Endothelial cell of umbilical vein (primary cell): ENCODE data around the gene KIFC3. TPM values are rescaled to one million over a fixed set of nuclear protein-coding genes. Genes with fewer than 3 reads are reported as not detected.

Experiments
- BruUV-seq: library from RNA; stranded (reverse); fragments of 400-500 nt; replicated peaks from 2 replicates; lab custom pipeline; 2021; lab: Mats Ljungman, UMichigan
- CTCF ChIA-PET: fragments of 300-600, 350-600 bp; sonication (Branson Sonifier 250); formaldehyde crosslinking; loops from one replicate; lab custom pipeline; 2021; ENCODE audit warnings: antibody characterized with exemption, inconsistent platforms; lab: Charles Lee
- POLR2A ChIA-PET: fragments of 300-600, 350-600 bp; sonication (Branson Sonifier 250); formaldehyde crosslinking; loops from one replicate; lab custom pipeline; 2021; ENCODE audit warnings: antibody characterized with exemption, inconsistent platforms; lab: Charles Lee
- DNase-seq: peaks from one replicate; pipeline ENCODE4 v3.0.0-alpha.2; 2011; ENCODE audit warnings: low read depth, low spot score
- FAIRE-seq: peaks from 2 replicates; lab custom pipeline; 2011; peaks lifted over from hg19 to GRCh38; lab: Jason Lieb, UNC
- H2AFZ ChIP-seq: 2 replicates; pipeline ENCODE4 v1.6.0; 2012; ENCODE audit warnings: low read depth, low read length, control low read depth, inconsistent platforms
- H3K27ac ChIP-seq: 2 replicates; pipeline ENCODE4 v1.5.1; 2011; ENCODE audit warnings: low read depth, mild to moderate bottlenecking, control low read depth, low read length, moderate library complexity; ENCODE audit not compliant: insufficient read depth
- H3K27me3 ChIP-seq, 2 experiments: 2 replicates each; pipeline versions ENCODE4 v1.6.0 to v1.6.1; 2011; ENCODE audit warnings: low read length in 2 of 2, mixed read lengths in 1 of 2; ENCODE audit not compliant: control insufficient read depth in 2 of 2, insufficient read depth in 2 of 2
- H3K36me3 ChIP-seq, 2 experiments: 2 replicates in 1 of 2; 3 replicates in 1 of 2; pipeline ENCODE4 v1.5.1; 2011; ENCODE audit warnings: low read length in 2 of 2, mild to moderate bottlenecking in 1 of 2, moderate library complexity in 1 of 2; ENCODE audit not compliant: control insufficient read depth in 2 of 2, insufficient read depth in 2 of 2; ENCODE audit errors: extremely low read depth in 1 of 2
- H3K4me1 ChIP-seq: 3 replicates; pipeline ENCODE4 v1.5.1; 2011; ENCODE audit warnings: mild to moderate bottlenecking, low read length; ENCODE audit not compliant: control insufficient read depth, insufficient read depth; ENCODE audit errors: extremely low read depth
- H3K4me2 ChIP-seq: 2 replicates; pipeline ENCODE4 v1.6.1; 2011; ENCODE audit warnings: low read length, control low read depth, mixed read lengths; ENCODE audit not compliant: insufficient read depth
- H3K4me3 ChIP-seq, 3 experiments: fragments of 200-600 bp in 1 of 3; sonication (generic), shearing (Covaris generic) in 1 of 3; replicated peaks in 1 of 3; 2 replicates each; pipeline ENCODE4 v1.5.1; 2011 to 2016; ENCODE audit warnings: control low read depth in 3 of 3, low read length in 3 of 3, mild to moderate bottlenecking in 2 of 3, inconsistent platforms in 1 of 3, low read depth in 1 of 3, moderate library complexity in 1 of 3; ENCODE audit not compliant: insufficient read depth in 1 of 3
- H3K79me2 ChIP-seq: 2 replicates; pipeline ENCODE4 v1.6.0; 2012; ENCODE audit warnings: low read length, inconsistent platforms; ENCODE audit not compliant: control insufficient read depth, insufficient read depth
- H3K9ac ChIP-seq: replicated peaks from 2 replicates; pipeline ENCODE3; 2011; ENCODE audit warnings: low read length, control low read depth; ENCODE audit not compliant: insufficient read depth; ENCODE audit errors: extremely low read depth
- H3K9me1 ChIP-seq: replicated peaks from 3 replicates; pipeline ENCODE4 v1.6.0; 2011; ENCODE audit warnings: mild to moderate bottlenecking, low read length; ENCODE audit not compliant: control insufficient read depth, insufficient read depth; ENCODE audit errors: extremely low read depth
- H3K9me3 ChIP-seq: replicated peaks from 2 replicates; pipeline ENCODE4 v1.5.1; 2012; ENCODE audit warnings: low read length, inconsistent platforms; ENCODE audit not compliant: control insufficient read depth, insufficient read depth
- H4K20me1 ChIP-seq: replicated peaks from 2 replicates; pipeline ENCODE3; 2011; ENCODE audit warnings: mild to moderate bottlenecking, low read length; ENCODE audit not compliant: control insufficient read depth, insufficient read depth; ENCODE audit errors: extremely low read depth
- CTCF ChIP-seq, 2 donors: IDR thresholded peaks; 1 replicate in 1 of 2; 2 replicates in 1 of 2; pipeline ENCODE4 v1.5.1; 2011; ENCODE audit warnings: low read length in 2 of 2, mild to moderate bottlenecking in 2 of 2, moderate library complexity in 2 of 2, control low read depth in 1 of 2, inconsistent platforms in 1 of 2, low read depth in 1 of 2; ENCODE audit not compliant: insufficient read depth in 1 of 2; ENCODE audit errors: extremely low read depth in 1 of 2
- EZH2 ChIP-seq: IDR thresholded peaks from 2 replicates; pipeline ENCODE4 v1.6.1; 2012; ENCODE audit warnings: borderline replicate concordance, low read depth, mild to moderate bottlenecking, moderate library complexity, low read length, inconsistent platforms; ENCODE audit not compliant: severe bottlenecking
- FOS ChIP-seq: IDR thresholded peaks from 2 replicates; pipeline ENCODE4 v1.6.1; 2011; ENCODE audit warnings: mild to moderate bottlenecking, low read length, moderate library complexity, borderline replicate concordance; ENCODE audit not compliant: insufficient read depth
- GATA2 ChIP-seq: IDR thresholded peaks from 2 replicates; pipeline ENCODE4 v1.7.0; 2011; ENCODE audit warnings: low read depth, mild to moderate bottlenecking, moderate library complexity, mixed read lengths, low read length; ENCODE audit not compliant: insufficient read length, insufficient read depth
- JUN ChIP-seq: IDR thresholded peaks from 2 replicates; pipeline ENCODE4 v1.6.1; 2011; ENCODE audit warnings: borderline replicate concordance, low read depth; ENCODE audit not compliant: insufficient read length, insufficient read depth
- MAX ChIP-seq: IDR thresholded peaks from 2 replicates; pipeline ENCODE4 v1.6.1; 2011; ENCODE audit not compliant: insufficient read depth, insufficient read length
- MYC ChIP-seq: IDR thresholded peaks from one replicate; pipeline ENCODE4 v1.6.1; 2011; ENCODE audit warnings: mild to moderate bottlenecking, low read depth, low read length
- POLR2A ChIP-seq: IDR thresholded peaks from 2 replicates; pipeline ENCODE4 v1.6.1; 2012; ENCODE audit warnings: low read depth, mild to moderate bottlenecking, control low read depth, low read length
- POLR2AphosphoS5 ChIP-seq: IDR thresholded peaks from 2 replicates; pipeline ENCODE4 v1.6.1; 2012; ENCODE audit warnings: low read depth, mild to moderate bottlenecking, control low read depth, low read length, moderate library complexity; ENCODE audit not compliant: insufficient read depth
- dilution Hi-C: fragments of 300-500 bp; cut with MboI; formaldehyde crosslinking; loops from one replicate; pipeline ENCODE4 v1.15.0; 2019; ENCODE audit warnings: low sequenced_read_pairs; ENCODE audit not compliant: extremely low pct_ligation_motif_present
- intact Hi-C: fragments of 100-400 bp; cut with micrococcal nuclease; formaldehyde crosslinking; loops from one replicate; pipeline ENCODE4 v1.10.0; 2022
- polyA plus RNA-seq, 4 experiments: library from polyadenylated mRNA; depleted of rRNA in 3 of 4; stranded (reverse) in 3 of 4; unstranded in 1 of 4; fragments of >200 nt; gene quantifications; 2 replicates each; pipeline versions ENCODE4 v1.2.1 to v1.2.3, GENCODE V29; 2011 to 2012; ENCODE audit warnings: missing spikeins in 1 of 4
- total RNA-seq: library from RNA; stranded (reverse); gene quantifications from 2 replicates; pipeline ENCODE4 v1.2.3, GENCODE V29; 2021

KIFC3 gene
- total and polyA plus RNA-seq, 2 donors (not counting 3 experiments of a cell fraction or from before 2014, with no cell fraction given) = 36.3 to 62.2 TPM

- no peak overlapping the region for H3K4me3 ChIP-seq
- ChIA-PET POLR2A (no interaction called here), CTCF (interaction anchor here (1.0 kb wide), 1 partner anchor 17 kb away, joined by 3 read pairs; no protein-coding TSS in a partner anchor)
- H3K27ac ChIP-seq = no peak overlapping the region
- no peak for DNase-seq
- H3K4me1 ChIP-seq = peaks cover 13% of the 10 kb centered on the region
- H3K27me3 ChIP-seq = no peaks in the 10 kb centered on the region
- H4K20me1 ChIP-seq = no peaks in the 10 kb centered on the region
- no peak overlapping the region for H3K9ac ChIP-seq
- no TSS peak for BruUV-seq
- H3K9me3 ChIP-seq = no peaks in the 10 kb centered on the region
- no peak for FAIRE-seq
- H3K79me2 ChIP-seq = no peaks in the 10 kb centered on the region
- TF ChIP-seq JUN (no peak), MYC (no peak), CTCF (IDR thresholded peaks at IDR 0.05; ENCODE audit: extremely low read depth in 1 of 2, insufficient read depth in 1 of 2, low read depth in 1 of 2, low read length in 2 of 2) (no peak), POLR2A (no peak), EZH2 (no peak), MAX (no peak), GATA2 (no peak), FOS (no peak), POLR2AphosphoS5 (no peak)
- dilution Hi-C loops = no loop called here
- no peak overlapping the region for H3K4me2 ChIP-seq
- H3K9me1 ChIP-seq = no peaks in the 10 kb centered on the region
- peaks cover 0 to 6% of the 10 kb centered on the region in 2 experiments for H3K36me3 ChIP-seq
- H2AFZ ChIP-seq = no peak overlapping the region
- intact Hi-C loops = no loop called here
These were observed 61.7 kb downstream of the KIFC3 start for GRCh38 chr16:57740423-57741071.
